Neural cell (in vitro differentiated cells): ENCODE results near the gene DAPK2. TPM values are rescaled to one million over a fixed set of nuclear protein-coding genes. Genes with fewer than 3 reads are reported as not detected.

ENCODE experiments used
- H2AFZ ChIP-seq: fragments of 200-600, 300-800 bp; sonication (generic), shearing (Covaris generic); 2 replicates; pipeline ENCODE4 v1.6.0; 2014; ENCODE audit warnings: low read depth, mild to moderate bottlenecking, antibody characterized with exemption, low read length, moderate library complexity
- H3F3A ChIP-seq: fragments of 200-600 bp; shearing (Covaris generic); 2 replicates; pipeline ENCODE4 v1.6.1; 2016; ENCODE audit warnings: mild to moderate bottlenecking, moderate library complexity, mixed read lengths, antibody characterized with exemption, low read length; ENCODE audit not compliant: insufficient read depth, poor library complexity, severe bottlenecking
- H3K27ac ChIP-seq: fragments of 200-600, 300-800 bp; sonication (generic), shearing (Covaris generic); 2 replicates; pipeline ENCODE4 v1.5.1; 2014; ENCODE audit warnings: mild to moderate bottlenecking, low read length, moderate library complexity
- H3K27me3 ChIP-seq: fragments of 300-800, 200-600 bp; sonication (generic), shearing (Covaris generic); 2 replicates; pipeline ENCODE4 v1.6.0; 2014; ENCODE audit warnings: mild to moderate bottlenecking, low read depth, low read length, moderate library complexity; ENCODE audit not compliant: insufficient read depth
- H3K36me3 ChIP-seq: fragments of 300-800, 200-600 bp; sonication (generic), shearing (Covaris generic); 2 replicates; pipeline ENCODE4 v1.5.1; 2014; ENCODE audit warnings: mild to moderate bottlenecking, antibody characterized with exemption, low read length, moderate library complexity; ENCODE audit not compliant: insufficient read depth
- H3K4me2 ChIP-seq: fragments of 300-800, 200-600 bp; sonication (generic), shearing (Covaris generic); 2 replicates; pipeline ENCODE4 v1.6.0; 2014; ENCODE audit warnings: mild to moderate bottlenecking, low read length
- H3K4me3 ChIP-seq: fragments of 300-800, 200-600 bp; sonication (generic), shearing (Covaris generic); 2 replicates; pipeline ENCODE4 v1.5.1; 2014; ENCODE audit warnings: mild to moderate bottlenecking, low read length, moderate library complexity
- H3K79me2 ChIP-seq: fragments of 200-600 bp; shearing (Covaris generic); replicated peaks from 2 replicates; pipeline ENCODE4 v1.6.0; 2014; ENCODE audit warnings: mild to moderate bottlenecking, low read length, moderate library complexity; ENCODE audit not compliant: insufficient read depth
- H3K9ac ChIP-seq: fragments of 300-800, 200-600 bp; sonication (generic), shearing (Covaris generic); 2 replicates; pipeline ENCODE4 v1.6.1; 2016; ENCODE audit warnings: mild to moderate bottlenecking, low read length, mixed read lengths
- H3K9me2 ChIP-seq: fragments of 200-600 bp; shearing (Covaris generic); 2 replicates; pipeline ENCODE4 v1.6.1; 2016; ENCODE audit warnings: mild to moderate bottlenecking, low read length, mixed read lengths; ENCODE audit not compliant: insufficient read depth
- H3K9me3 ChIP-seq: fragments of 200-600, 300-800 bp; sonication (generic), shearing (Covaris generic); 2 replicates; pipeline ENCODE4 v1.6.1; 2016; ENCODE audit warnings: mild to moderate bottlenecking, mixed run types, low read length, moderate library complexity, mixed read lengths
- H4K20me1 ChIP-seq: fragments of 200-600 bp; shearing (Covaris generic); 2 replicates; pipeline ENCODE4 v1.6.1; 2016; ENCODE audit warnings: mild to moderate bottlenecking, mixed run types; ENCODE audit not compliant: insufficient read depth
- EP300 ChIP-seq: fragments of 450-650 bp; conservative IDR thresholded peaks from 2 replicates; pipeline ENCODE4 v1.6.1; 2014; ENCODE audit warnings: antibody characterized with exemption, mild to moderate bottlenecking, moderate library complexity; ENCODE audit not compliant: poor library complexity, severe bottlenecking
- EZH2 ChIP-seq: fragments of 200-600, 300-800 bp; shearing (Covaris generic), sonication (generic); IDR thresholded peaks from 2 replicates; pipeline ENCODE4 v1.6.1; 2014; ENCODE audit warnings: antibody characterized with exemption, low read length, borderline replicate concordance, mild to moderate bottlenecking; ENCODE audit not compliant: insufficient read depth, poor library complexity, severe bottlenecking
- MXI1 ChIP-seq: fragments of 450-650 bp; conservative IDR thresholded peaks from 2 replicates; pipeline ENCODE4 v1.6.1; 2014; ENCODE audit warnings: antibody characterized with exemption, mild to moderate bottlenecking; ENCODE audit not compliant: poor library complexity, severe bottlenecking
- POLR2AphosphoS5 ChIP-seq: IDR thresholded peaks from 2 replicates; pipeline ENCODE4 v1.6.1; 2012
- RAD21 ChIP-seq: fragments of 450-650 bp; conservative IDR thresholded peaks from 2 replicates; pipeline ENCODE4 v1.6.1; 2014; ENCODE audit warnings: antibody characterized with exemption, mild to moderate bottlenecking, moderate library complexity
- REST ChIP-seq: IDR thresholded peaks from 2 replicates; pipeline ENCODE4 v1.6.1; 2012; ENCODE audit warnings: borderline replicate concordance
- SMC3 ChIP-seq: fragments of 450-650 bp; conservative IDR thresholded peaks from 2 replicates; pipeline ENCODE4 v1.6.1; 2014; ENCODE audit warnings: antibody characterized with exemption, mild to moderate bottlenecking, moderate library complexity; ENCODE audit not compliant: poor library complexity
- TAF1 ChIP-seq: IDR thresholded peaks from 2 replicates; pipeline ENCODE4 v1.6.1; 2012; ENCODE audit warnings: low read depth
- polyA plus RNA-seq: library from polyadenylated mRNA; depleted of rRNA; stranded (reverse); fragments of >200 nt; gene quantifications from 2 replicates; pipeline ENCODE4 v1.2.3, GENCODE V29; 2014
- TF ChIP-seq, protein P1 (sequence below): fragments of 450-650 bp; IDR thresholded peaks from 2 replicates; pipeline ENCODE4 v1.5.1; 2014; ENCODE audit warnings: antibody characterized with exemption, mild to moderate bottlenecking, moderate library complexity; ENCODE audit not compliant: poor library complexity, severe bottlenecking

DAPK2 gene
- polyA plus RNA-seq, 1 donor from 2014 or later, result 0.78 TPM

DNA sequence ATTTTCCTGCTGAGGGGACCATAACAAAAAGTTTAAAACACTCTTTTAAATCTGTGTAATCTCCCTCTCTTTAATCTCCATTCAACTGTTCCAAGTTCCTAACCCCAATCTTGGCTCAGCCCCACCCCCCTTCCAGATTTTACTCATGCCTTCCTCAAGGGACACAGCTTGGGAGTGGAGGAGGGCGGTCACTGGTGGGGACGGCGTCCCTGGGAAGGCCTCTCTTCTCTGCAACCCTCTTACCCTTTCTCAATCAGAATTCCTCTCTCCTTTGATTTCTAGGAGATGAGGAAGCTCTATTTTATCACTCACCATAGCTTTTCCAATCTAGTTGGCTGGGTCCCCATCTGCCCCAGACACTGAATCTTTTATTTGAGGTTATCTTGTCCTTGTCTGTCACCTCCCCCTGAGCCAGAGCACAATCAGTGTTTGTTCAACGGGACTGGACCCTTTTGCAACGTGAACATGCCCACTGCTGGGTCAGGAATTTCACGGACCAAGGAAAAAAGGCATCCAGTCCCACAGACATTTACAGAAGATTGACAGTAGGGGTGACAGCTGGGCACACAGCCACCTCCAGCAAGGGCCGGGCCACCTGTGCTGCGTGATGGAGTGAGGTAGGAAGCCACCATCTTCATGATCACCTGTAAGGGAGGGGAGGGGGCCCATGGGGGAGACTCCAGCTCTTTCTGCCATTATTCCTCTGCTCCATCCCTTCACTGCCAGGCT is 128.5 kb downstream of the DAPK2 start:
- H3K9me3 ChIP-seq, result no peaks in the 10 kb centered on the region
- H3K79me2 ChIP-seq, result no peaks in the 10 kb centered on the region
- TF ChIP-seq POLR2AphosphoS5, result no peak
- no peak for TF ChIP-seq EZH2
- TF ChIP-seq SMC3, result no peak
- no peak for TF ChIP-seq RAD21
- TF ChIP-seq EP300, result no peak
- TF ChIP-seq TAF1, result no peak
- TF ChIP-seq, protein P1, sequence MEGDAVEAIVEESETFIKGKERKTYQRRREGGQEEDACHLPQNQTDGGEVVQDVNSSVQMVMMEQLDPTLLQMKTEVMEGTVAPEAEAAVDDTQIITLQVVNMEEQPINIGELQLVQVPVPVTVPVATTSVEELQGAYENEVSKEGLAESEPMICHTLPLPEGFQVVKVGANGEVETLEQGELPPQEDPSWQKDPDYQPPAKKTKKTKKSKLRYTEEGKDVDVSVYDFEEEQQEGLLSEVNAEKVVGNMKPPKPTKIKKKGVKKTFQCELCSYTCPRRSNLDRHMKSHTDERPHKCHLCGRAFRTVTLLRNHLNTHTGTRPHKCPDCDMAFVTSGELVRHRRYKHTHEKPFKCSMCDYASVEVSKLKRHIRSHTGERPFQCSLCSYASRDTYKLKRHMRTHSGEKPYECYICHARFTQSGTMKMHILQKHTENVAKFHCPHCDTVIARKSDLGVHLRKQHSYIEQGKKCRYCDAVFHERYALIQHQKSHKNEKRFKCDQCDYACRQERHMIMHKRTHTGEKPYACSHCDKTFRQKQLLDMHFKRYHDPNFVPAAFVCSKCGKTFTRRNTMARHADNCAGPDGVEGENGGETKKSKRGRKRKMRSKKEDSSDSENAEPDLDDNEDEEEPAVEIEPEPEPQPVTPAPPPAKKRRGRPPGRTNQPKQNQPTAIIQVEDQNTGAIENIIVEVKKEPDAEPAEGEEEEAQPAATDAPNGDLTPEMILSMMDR, result no peak
- no peak for TF ChIP-seq REST
- TF ChIP-seq MXI1, result no peak
- H3K9ac ChIP-seq, result no peak overlapping the region
- no peak overlapping the region for H3K27ac ChIP-seq
- H3K4me2 ChIP-seq, result no peak overlapping the region
- no peaks in the 10 kb centered on the region for H3K27me3 ChIP-seq
- no peak overlapping the region for H3K4me3 ChIP-seq
- H2AFZ ChIP-seq, result no peak overlapping the region
- no peaks in the 10 kb centered on the region for H4K20me1 ChIP-seq
- H3F3A ChIP-seq, result no peaks in the 10 kb centered on the region
- no peaks in the 10 kb centered on the region for H3K36me3 ChIP-seq
- H3K9me2 ChIP-seq, result no peaks in the 10 kb centered on the region

DNA sequence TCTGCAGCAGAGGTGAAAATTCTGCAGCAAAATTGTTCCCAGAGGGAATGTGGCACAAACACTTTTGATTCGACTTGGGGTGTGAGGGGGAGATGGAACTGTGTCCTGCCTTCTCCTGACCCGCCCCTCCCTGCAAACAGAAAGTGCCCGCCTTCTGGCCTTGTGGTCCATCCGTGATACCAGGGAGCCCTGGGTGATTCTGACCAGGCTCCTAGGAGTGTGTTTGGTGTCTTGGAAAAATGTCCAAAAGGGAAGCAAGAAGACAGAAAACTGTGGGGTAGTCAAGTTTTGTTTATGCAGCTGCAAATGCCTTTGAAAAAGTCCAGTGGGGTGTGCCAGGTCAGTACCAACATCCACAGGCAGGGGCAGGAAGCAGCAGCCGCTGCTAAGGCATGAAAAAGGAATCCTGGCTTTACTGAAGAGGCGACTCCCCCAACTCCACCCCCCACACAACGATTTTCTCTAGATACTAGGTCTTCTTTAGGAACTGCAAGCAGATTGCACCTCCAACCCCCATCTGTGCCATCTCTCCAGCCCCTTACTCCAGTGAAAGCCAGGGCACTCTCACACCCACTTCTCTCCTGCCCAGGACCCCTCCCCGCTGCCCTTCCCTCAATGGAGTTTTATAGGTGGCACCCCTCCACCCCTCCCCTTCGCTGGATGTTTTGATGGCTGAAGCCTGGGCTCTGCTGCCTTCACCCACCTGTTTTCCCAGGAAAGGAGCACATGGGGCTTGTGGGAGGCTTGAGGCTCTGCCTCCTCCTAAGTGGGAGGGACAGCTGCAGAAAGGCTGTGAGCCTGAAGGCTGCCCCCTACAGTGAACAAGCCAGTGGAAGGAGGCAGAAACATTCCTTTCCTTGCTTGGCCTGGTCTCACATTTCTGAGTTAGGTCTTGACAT is 130.2 kb downstream of the DAPK2 start:
- Histone ChIP-seq H3K79me2 (no peaks in the 10 kb centered on the region), H3K9ac (no peak overlapping the region), H3K9me3 (no peaks in the 10 kb centered on the region), H3F3A (no peaks in the 10 kb centered on the region), H3K36me3 (no peaks in the 10 kb centered on the region), H3K4me3 (no peak overlapping the region), H2AFZ (no peak overlapping the region), H3K27ac (no peak overlapping the region), H3K9me2 (no peaks in the 10 kb centered on the region), H3K27me3 (no peaks in the 10 kb centered on the region), H3K4me2 (no peak overlapping the region), H4K20me1 (no peaks in the 10 kb centered on the region)
- TF ChIP-seq, protein P1, result peak; percentile 15
- no peak for TF ChIP-seq RAD21
- no peak for TF ChIP-seq MXI1
